Uterus (tissue), 4 donors: ENCODE data around the gene RRP1. TPM values are rescaled to one million over a fixed set of nuclear protein-coding genes. Genes with fewer than 3 reads are reported as not detected.

ENCODE experiments used
- DNase-seq, 2 donors: peaks; one replicate each; pipeline ENCODE4 v3.0.0-alpha.2; 2019 to 2020
- H3K27ac ChIP-seq, 2 donors: fragments of 200-600 bp; sonication (generic); 1 replicate in 1 of 2; 2 replicates in 1 of 2; pipeline ENCODE4 v1.5.1; 2016 to 2018
- H3K27me3 ChIP-seq, 2 donors: fragments of 200-600 bp; sonication (generic); one replicate each; pipeline ENCODE4 v1.5.1; 2018 to 2019; ENCODE audit warnings: control low read depth in 1 of 2
- H3K36me3 ChIP-seq, 2 donors: fragments of 200-600 bp; sonication (generic); one replicate each; pipeline ENCODE4 v1.5.1; 2019; ENCODE audit warnings: control low read depth in 1 of 2
- H3K4me1 ChIP-seq, 2 donors: fragments of 200-600 bp; sonication (generic); one replicate each; pipeline ENCODE4 v1.5.1; 2018 to 2019; ENCODE audit warnings: control low read depth in 1 of 2
- H3K4me3 ChIP-seq, 2 donors: fragments of 200-600 bp; sonication (generic); 1 replicate in 1 of 2; 2 replicates in 1 of 2; pipeline ENCODE4 v1.5.1; 2018 to 2019; ENCODE audit warnings: mild to moderate bottlenecking in 1 of 2
- H3K9me3 ChIP-seq, 2 donors: fragments of 200-600 bp; sonication (generic); one replicate each; pipeline ENCODE4 v1.5.1; 2019; ENCODE audit warnings: control low read depth in 1 of 2
- POLR2A ChIP-seq, 2 donors: fragments of 450-650 bp; IDR thresholded peaks; one replicate each; pipeline ENCODE4 v1.6.1; 2016; ENCODE audit warnings: antibody characterized with exemption in 2 of 2, mild to moderate bottlenecking in 1 of 2, moderate library complexity in 1 of 2
- intact Hi-C: fragments of 100-400 bp; cut with DNase I; formaldehyde crosslinking; loops from one replicate; pipeline ENCODE4 v1.15.1; 2023; ENCODE audit warnings: low total_unique reads
- total RNA-seq, 4 donors: library from RNA; depleted of rRNA in 3 of 4; stranded (reverse); fragments of >200 nt in 3 of 4; gene quantifications; one replicate each; pipeline versions ENCODE4 v1.1.0 to v1.2.4, GENCODE V29; 2014 to 2023
- TF ChIP-seq, protein P1 (sequence below), 4 experiments: fragments of 200-600 bp in 2 of 4; fragments of 450-650 bp in 2 of 4; sonication (generic) in 2 of 4; IDR thresholded peaks; one replicate each; pipeline ENCODE4 v1.5.1; 2016 to 2019; ENCODE audit warnings: antibody characterized with exemption in 4 of 4, mild to moderate bottlenecking in 2 of 4, moderate library complexity in 1 of 4
- donor health status: DM: yes; HTN: yes; CAD: no.

The RRP1 gene
- total RNA-seq, 4 donors from 2014 or later = 11.0 to 31.5 (median 19.5) TPM

DNA sequence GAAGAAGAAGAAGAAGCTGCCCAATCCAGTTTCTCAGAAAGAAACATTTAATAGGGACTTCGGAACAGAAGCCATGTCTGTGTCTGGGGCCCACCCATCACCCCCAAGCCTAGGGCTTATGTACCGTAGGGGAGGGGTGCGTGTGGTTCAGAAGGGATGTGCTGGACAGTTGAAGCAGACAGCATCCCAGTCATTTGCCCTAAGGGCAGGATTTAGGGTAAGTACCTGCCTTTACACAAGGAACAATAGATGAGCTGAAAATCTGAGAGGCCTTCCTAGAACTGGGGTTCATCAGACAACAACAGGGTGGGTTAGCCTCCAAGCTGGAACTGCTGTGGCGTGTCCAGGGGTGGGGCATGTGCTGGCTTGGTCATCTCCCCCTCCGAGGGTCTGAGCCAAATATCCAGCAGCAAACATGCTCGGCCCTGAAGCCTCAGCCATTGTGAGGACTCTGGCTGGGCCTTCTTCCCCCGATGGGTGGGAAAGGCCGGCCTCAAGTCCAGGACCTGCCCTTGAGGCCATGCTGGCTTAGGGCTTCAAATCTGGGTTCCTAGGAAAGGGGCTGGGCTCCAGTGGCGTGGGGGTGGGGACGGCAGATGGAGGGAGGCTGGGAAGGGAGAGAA, 25.4 kb upstream of the RRP1 start:
- no peaks in the 10 kb centered on the region for H3K9me3 ChIP-seq
- no peak for DNase-seq
- no peaks in the 10 kb centered on the region for H3K27me3 ChIP-seq
- H3K4me3 ChIP-seq = no peak overlapping the region
- intact Hi-C loops = no loop called here
- H3K4me1 ChIP-seq = peaks cover 0 to 5% of the 10 kb centered on the region in 2 donors
- no peak overlapping the region for H3K27ac ChIP-seq
- TF ChIP-seq, protein P1, sequence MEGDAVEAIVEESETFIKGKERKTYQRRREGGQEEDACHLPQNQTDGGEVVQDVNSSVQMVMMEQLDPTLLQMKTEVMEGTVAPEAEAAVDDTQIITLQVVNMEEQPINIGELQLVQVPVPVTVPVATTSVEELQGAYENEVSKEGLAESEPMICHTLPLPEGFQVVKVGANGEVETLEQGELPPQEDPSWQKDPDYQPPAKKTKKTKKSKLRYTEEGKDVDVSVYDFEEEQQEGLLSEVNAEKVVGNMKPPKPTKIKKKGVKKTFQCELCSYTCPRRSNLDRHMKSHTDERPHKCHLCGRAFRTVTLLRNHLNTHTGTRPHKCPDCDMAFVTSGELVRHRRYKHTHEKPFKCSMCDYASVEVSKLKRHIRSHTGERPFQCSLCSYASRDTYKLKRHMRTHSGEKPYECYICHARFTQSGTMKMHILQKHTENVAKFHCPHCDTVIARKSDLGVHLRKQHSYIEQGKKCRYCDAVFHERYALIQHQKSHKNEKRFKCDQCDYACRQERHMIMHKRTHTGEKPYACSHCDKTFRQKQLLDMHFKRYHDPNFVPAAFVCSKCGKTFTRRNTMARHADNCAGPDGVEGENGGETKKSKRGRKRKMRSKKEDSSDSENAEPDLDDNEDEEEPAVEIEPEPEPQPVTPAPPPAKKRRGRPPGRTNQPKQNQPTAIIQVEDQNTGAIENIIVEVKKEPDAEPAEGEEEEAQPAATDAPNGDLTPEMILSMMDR (IDR thresholded peaks at IDR 0.05) = no peak
- TF ChIP-seq POLR2A (IDR thresholded peaks at IDR 0.05) = no peak
- H3K36me3 ChIP-seq = no peaks in the 10 kb centered on the region

DNA sequence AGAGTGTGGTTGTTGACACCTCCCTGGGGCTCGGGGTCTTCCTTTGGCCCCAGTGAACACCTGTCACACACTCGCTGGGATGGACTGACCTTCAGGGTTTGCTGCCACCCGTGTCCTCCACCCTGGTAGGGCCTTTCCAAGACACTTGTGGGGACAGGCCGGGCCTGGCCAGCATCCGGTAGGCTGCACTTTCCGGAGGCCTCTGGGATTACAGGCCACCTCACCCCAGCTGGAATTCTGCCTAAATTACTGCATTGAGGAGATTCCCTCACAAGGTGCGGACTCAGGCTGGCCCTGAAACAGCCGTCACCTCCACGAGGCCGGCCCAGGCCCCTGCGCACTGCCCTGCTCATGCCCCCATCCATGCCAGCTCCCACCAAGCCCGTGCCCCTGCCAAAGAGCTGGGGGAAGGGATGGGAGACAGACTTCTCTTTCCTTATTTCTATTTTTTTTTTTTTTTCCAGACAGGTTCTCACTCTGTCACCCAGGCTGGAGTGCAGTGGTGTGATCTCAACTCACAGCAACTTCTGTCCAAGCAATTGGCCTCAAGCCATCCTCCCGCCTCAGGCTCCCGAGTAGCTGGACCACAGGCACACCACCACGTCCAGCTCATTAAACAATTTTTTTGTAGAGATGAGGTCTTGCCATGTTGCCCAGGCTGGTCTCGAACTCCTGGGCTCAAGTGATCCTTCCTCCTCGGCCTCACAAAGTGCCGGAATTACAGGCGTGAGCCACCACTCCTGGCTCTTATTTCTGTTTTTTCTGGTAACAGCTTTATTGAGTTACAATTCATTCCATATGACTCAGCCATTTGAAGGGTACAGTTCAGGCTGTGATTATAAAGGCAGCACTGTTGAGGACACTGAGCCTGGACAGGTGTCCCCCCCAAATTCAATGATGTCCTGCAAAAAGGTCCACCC, 24.5 kb upstream of the RRP1 start:
- Histone ChIP-seq H3K36me3 (no peaks in the 10 kb centered on the region), H3K27me3 (no peaks in the 10 kb centered on the region), H3K27ac (no peak overlapping the region), H3K4me1 (peaks cover 0 to 5% of the 10 kb centered on the region in 2 donors), H3K9me3 (no peaks in the 10 kb centered on the region), H3K4me3 (no peak overlapping the region)
- intact Hi-C loops = no loop called here
- no peak for DNase-seq
- TF ChIP-seq, protein P1 (IDR thresholded peaks at IDR 0.05) = no peak
- TF ChIP-seq POLR2A (IDR thresholded peaks at IDR 0.05) = no peak

DNA sequence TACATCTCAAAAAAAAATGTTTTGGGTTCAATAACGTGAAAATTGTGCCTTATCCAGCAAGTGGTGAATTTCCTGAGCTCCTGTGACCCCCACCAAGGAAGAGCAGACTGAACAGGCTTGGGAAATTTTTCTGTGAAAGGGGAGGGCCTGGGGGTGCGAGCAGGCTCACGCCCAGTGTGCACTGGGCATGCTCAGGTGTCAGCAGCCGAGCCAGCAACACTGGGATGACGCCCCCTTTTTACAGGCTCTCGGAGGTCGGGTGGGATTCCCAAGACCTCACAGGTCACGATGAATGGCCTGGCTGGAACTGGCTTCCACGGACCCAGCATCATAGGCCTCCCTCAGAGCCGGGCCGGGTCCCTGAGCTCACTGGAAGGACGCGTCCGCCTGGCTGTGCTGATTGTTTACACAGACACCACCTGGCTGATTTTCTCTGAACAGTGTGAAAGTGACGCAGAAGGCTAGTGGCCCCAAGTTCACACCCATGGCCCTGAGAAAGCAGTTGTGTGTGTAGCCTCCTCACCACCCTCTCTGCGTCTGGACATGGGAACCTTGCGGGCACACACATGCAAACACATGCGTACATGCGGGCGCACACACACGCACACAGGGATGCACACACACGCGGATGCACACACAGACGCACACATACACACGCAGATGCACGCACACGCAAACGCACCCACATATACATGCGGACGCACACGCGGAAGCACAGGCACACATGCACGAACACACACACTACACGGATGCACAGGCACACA, 22.5 kb upstream of the RRP1 start:
- DNase-seq = no peak
- no peak for TF ChIP-seq POLR2A (IDR thresholded peaks at IDR 0.05)
- TF ChIP-seq, protein P1 (IDR thresholded peaks at IDR 0.05) = no peak
- Histone ChIP-seq H3K27ac (no peak overlapping the region), H3K36me3 (no peaks in the 10 kb centered on the region), H3K4me1 (peaks cover 0 to 5% of the 10 kb centered on the region in 2 donors), H3K27me3 (no peaks in the 10 kb centered on the region), H3K4me3 (no peak overlapping the region), H3K9me3 (no peaks in the 10 kb centered on the region)
- intact Hi-C loops = no loop called here

DNA sequence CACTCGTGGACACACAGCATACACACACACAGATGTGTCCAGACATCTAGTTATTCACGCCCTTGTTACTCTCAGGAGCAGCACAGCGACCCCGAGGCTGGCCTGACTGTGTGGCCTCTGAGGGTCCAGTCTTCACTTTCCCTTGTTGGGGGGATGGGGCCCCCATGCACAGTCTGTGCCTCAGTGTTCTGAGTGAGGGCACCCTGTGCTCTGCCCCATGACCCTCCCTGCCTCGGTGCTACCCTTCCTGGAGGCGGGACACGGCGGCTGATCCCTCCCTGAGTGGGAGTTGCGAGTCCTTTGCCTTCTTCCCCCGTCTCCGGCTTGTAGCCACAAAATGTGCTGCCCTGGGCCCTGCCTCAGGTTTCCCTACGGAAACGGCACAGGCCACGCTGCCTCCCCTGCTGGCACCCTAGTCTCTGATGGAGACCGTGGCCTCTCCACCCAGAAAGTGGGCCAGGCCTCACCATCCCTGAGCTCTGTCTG, 21.8 kb upstream of the RRP1 start:
- intact Hi-C loops = no loop called here
- TF ChIP-seq POLR2A (IDR thresholded peaks at IDR 0.05) = no peak
- TF ChIP-seq, protein P1 (IDR thresholded peaks at IDR 0.05) = no peak

More for the DNA sequence above, 21.8 kb upstream of the RRP1 start:
- no peak overlapping the region for H3K27ac ChIP-seq
- peaks cover 0 to 5% of the 10 kb centered on the region in 2 donors for H3K4me1 ChIP-seq
- no peak overlapping the region for H3K4me3 ChIP-seq
- DNase-seq = no peak
- no peaks in the 10 kb centered on the region for H3K36me3 ChIP-seq
- H3K27me3 ChIP-seq = no peaks in the 10 kb centered on the region
- no peaks in the 10 kb centered on the region for H3K9me3 ChIP-seq
